ENCODE measurements around the gene TGOLN2. TPM values are rescaled to one million over a fixed set of nuclear protein-coding genes. Genes with fewer than 3 reads are reported as not detected.
"Not testable (repeated sequence)": the region's sequence is repeated elsewhere in the genome, so short reads cannot be mapped to it uniquely, and the experiment has no call there.

The TGOLN2 gene
- total and polyA plus RNA-seq, 4 donors, result 56.7 to 114 (median 67.5) TPM

DNA sequence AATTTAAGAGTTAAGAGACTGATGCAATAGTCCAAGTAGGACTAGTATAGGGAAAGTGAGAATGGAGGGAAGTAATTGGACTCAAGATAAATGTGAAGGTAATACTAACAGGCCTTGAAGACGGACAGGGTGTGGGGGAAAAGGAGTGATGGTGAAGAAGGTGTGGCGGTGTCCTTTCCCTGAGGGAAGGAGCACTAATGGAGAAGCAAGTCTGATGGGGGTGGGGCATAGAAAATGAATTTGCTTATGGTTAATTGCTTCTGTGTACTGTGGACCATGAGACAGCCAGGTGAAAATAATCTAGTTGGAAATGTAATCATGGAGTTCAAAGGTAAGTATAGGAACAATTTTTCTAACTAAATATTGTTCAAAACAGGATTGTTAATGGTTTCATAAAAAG lies 7.1 kb upstream of the TGOLN2 start:
- no peaks in the 10 kb centered on the region for H3K36me3 ChIP-seq (ENCODE audit: control insufficient read depth in 4 of 4, insufficient read depth in 3 of 4, low read depth in 1 of 4, low read length in 3 of 4)
- TF ChIP-seq SP1 (IDR thresholded peaks at IDR 0.05) (no peak), GABPA (IDR thresholded peaks at IDR 0.05 in 1 of 2, conservative IDR thresholded peaks at IDR 0.05 in 1 of 2) (no peak), JUND (IDR thresholded peaks at IDR 0.05) (no peak), NR2F2 (IDR thresholded peaks at IDR 0.05) (no peak), FOXA1 (IDR thresholded peaks at IDR 0.05) (no peak), HNF4G (IDR thresholded peaks at IDR 0.05) (no peak), HNF4A (conservative IDR thresholded peaks at IDR 0.05) (no peak), RAD21 (IDR thresholded peaks at IDR 0.05) (no peak), EGR1 (IDR thresholded peaks at IDR 0.05; ENCODE audit: low read depth in 2 of 2) (no peak), TAF1 (conservative IDR thresholded peaks at IDR 0.05) (no peak), YY1 (IDR thresholded peaks at IDR 0.05) (no peak), FOXA2 (IDR thresholded peaks at IDR 0.05) (no peak), RXRA (IDR thresholded peaks at IDR 0.05) (no peak)
- TF ChIP-seq, protein P1, sequence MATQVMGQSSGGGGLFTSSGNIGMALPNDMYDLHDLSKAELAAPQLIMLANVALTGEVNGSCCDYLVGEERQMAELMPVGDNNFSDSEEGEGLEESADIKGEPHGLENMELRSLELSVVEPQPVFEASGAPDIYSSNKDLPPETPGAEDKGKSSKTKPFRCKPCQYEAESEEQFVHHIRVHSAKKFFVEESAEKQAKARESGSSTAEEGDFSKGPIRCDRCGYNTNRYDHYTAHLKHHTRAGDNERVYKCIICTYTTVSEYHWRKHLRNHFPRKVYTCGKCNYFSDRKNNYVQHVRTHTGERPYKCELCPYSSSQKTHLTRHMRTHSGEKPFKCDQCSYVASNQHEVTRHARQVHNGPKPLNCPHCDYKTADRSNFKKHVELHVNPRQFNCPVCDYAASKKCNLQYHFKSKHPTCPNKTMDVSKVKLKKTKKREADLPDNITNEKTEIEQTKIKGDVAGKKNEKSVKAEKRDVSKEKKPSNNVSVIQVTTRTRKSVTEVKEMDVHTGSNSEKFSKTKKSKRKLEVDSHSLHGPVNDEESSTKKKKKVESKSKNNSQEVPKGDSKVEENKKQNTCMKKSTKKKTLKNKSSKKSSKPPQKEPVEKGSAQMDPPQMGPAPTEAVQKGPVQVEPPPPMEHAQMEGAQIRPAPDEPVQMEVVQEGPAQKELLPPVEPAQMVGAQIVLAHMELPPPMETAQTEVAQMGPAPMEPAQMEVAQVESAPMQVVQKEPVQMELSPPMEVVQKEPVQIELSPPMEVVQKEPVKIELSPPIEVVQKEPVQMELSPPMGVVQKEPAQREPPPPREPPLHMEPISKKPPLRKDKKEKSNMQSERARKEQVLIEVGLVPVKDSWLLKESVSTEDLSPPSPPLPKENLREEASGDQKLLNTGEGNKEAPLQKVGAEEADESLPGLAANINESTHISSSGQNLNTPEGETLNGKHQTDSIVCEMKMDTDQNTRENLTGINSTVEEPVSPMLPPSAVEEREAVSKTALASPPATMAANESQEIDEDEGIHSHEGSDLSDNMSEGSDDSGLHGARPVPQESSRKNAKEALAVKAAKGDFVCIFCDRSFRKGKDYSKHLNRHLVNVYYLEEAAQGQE (IDR thresholded peaks at IDR 0.05), result no peak
- TF ChIP-seq, protein P2, sequence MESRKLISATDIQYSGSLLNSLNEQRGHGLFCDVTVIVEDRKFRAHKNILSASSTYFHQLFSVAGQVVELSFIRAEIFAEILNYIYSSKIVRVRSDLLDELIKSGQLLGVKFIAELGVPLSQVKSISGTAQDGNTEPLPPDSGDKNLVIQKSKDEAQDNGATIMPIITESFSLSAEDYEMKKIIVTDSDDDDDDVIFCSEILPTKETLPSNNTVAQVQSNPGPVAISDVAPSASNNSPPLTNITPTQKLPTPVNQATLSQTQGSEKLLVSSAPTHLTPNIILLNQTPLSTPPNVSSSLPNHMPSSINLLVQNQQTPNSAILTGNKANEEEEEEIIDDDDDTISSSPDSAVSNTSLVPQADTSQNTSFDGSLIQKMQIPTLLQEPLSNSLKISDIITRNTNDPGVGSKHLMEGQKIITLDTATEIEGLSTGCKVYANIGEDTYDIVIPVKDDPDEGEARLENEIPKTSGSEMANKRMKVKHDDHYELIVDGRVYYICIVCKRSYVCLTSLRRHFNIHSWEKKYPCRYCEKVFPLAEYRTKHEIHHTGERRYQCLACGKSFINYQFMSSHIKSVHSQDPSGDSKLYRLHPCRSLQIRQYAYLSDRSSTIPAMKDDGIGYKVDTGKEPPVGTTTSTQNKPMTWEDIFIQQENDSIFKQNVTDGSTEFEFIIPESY (IDR thresholded peaks at IDR 0.05), result no peak
- TF ChIP-seq, protein P3, sequence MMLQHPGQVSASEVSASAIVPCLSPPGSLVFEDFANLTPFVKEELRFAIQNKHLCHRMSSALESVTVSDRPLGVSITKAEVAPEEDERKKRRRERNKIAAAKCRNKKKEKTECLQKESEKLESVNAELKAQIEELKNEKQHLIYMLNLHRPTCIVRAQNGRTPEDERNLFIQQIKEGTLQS (IDR thresholded peaks at IDR 0.05), result no peak
- TF ChIP-seq, protein P4, sequence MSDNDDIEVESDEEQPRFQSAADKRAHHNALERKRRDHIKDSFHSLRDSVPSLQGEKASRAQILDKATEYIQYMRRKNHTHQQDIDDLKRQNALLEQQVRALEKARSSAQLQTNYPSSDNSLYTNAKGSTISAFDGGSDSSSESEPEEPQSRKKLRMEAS (IDR thresholded peaks at IDR 0.05), result no peak
- TF ChIP-seq, protein P5, sequence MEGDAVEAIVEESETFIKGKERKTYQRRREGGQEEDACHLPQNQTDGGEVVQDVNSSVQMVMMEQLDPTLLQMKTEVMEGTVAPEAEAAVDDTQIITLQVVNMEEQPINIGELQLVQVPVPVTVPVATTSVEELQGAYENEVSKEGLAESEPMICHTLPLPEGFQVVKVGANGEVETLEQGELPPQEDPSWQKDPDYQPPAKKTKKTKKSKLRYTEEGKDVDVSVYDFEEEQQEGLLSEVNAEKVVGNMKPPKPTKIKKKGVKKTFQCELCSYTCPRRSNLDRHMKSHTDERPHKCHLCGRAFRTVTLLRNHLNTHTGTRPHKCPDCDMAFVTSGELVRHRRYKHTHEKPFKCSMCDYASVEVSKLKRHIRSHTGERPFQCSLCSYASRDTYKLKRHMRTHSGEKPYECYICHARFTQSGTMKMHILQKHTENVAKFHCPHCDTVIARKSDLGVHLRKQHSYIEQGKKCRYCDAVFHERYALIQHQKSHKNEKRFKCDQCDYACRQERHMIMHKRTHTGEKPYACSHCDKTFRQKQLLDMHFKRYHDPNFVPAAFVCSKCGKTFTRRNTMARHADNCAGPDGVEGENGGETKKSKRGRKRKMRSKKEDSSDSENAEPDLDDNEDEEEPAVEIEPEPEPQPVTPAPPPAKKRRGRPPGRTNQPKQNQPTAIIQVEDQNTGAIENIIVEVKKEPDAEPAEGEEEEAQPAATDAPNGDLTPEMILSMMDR (IDR thresholded peaks at IDR 0.05; ENCODE audit: low read depth, low read length, missing input control), result no peak
- H3K9me3 ChIP-seq (ENCODE audit: control insufficient read depth in 4 of 4, low read length in 3 of 4), result no peaks in the 10 kb centered on the region
- no peak overlapping the region for H3K27ac ChIP-seq (ENCODE audit: low read depth in 1 of 2, low read length in 2 of 2)
- 51% methylated on average over 2 of the region's 2 CpGs for WGBS
- no peaks in the 10 kb centered on the region for H3K27me3 ChIP-seq (ENCODE audit: control insufficient read depth in 4 of 4, insufficient read depth in 4 of 4, low read length in 3 of 4)
- H3K4me3 ChIP-seq (ENCODE audit: low read depth in 1 of 3, low read length in 3 of 3), result no peak overlapping the region
- no peak for DNase-seq (ENCODE audit: low spot score)
- no peak overlapping the region for H3K9ac ChIP-seq (ENCODE audit: low read depth in 1 of 2, low read length in 2 of 2)
- H3K4me1 ChIP-seq (ENCODE audit: control insufficient read depth in 4 of 4, insufficient read depth in 4 of 4, low read length in 3 of 4), result no peaks in the 10 kb centered on the region

DNA sequence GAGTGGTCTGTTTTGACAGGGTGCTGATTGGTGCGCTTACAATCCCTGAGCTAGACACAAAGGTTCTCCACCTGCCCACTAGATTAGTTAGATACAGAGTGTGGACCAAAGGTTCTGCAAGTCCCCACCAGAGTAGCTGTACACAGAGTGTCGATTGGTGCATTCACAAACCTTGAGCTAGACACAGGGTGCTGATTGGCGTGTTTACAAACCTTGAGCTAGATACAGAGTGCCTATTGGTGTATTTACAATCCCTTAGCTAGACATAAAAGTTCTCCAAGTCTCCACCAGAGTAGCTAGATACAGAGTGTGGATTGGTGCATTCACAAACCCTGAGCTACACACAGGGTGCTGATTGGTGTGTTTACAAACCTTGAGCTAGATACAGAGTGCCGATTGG lies 6.1 kb upstream of the TGOLN2 start:
- not testable (repeated sequence) for H3K27ac ChIP-seq (ENCODE audit: low read depth in 1 of 2, low read length in 2 of 2); H3K27me3 ChIP-seq (ENCODE audit: control insufficient read depth in 4 of 4, insufficient read depth in 4 of 4, low read length in 3 of 4); H3K4me3 ChIP-seq (ENCODE audit: low read depth in 1 of 3, low read length in 3 of 3); H3K4me1 ChIP-seq (ENCODE audit: control insufficient read depth in 4 of 4, insufficient read depth in 4 of 4, low read length in 3 of 4); H3K9me3 ChIP-seq (ENCODE audit: control insufficient read depth in 4 of 4, low read length in 3 of 4); H3K36me3 ChIP-seq (ENCODE audit: control insufficient read depth in 4 of 4, insufficient read depth in 3 of 4, low read depth in 1 of 4, low read length in 3 of 4); H3K9ac ChIP-seq (ENCODE audit: low read depth in 1 of 2, low read length in 2 of 2); DNase-seq (ENCODE audit: low spot score)
- 92% methylated on average over 4 of the region's 4 CpGs for WGBS
